GM06990 (cell line): ENCODE data around the gene HACD3.

Source experiments
- DNase-seq: peaks from one replicate; pipeline ENCODE4 v3.0.0-alpha.2; 2011; ENCODE audit not compliant: insufficient read length; ENCODE audit errors: extremely low read depth
- H3K27me3 ChIP-seq: replicated peaks from 2 replicates; pipeline ENCODE4 v1.6.0; 2011; ENCODE audit warnings: low read length; ENCODE audit not compliant: control insufficient read depth, insufficient read depth
- H3K36me3 ChIP-seq: 2 replicates; pipeline ENCODE4 v1.5.1; 2011; ENCODE audit warnings: low read length; ENCODE audit not compliant: control insufficient read depth, insufficient read depth
- H3K4me3 ChIP-seq: replicated peaks from 2 replicates; pipeline ENCODE4 v1.5.1; 2011; ENCODE audit warnings: low read depth, mild to moderate bottlenecking, control low read depth, low read length
- CTCF ChIP-seq: IDR thresholded peaks from 2 replicates; pipeline ENCODE4 v1.5.1; 2011; ENCODE audit warnings: low read length, control low read depth, mild to moderate bottlenecking, inconsistent platforms; ENCODE audit not compliant: insufficient read depth, poor library complexity, severe bottlenecking

The HACD3 gene

GRCh38 chr15:65512807-65513416, 17.4 kb upstream of the HACD3 start:
- TF ChIP-seq CTCF, result no peak

GRCh38 chr15:65516997-65517865, 13.0 kb upstream of the HACD3 start, which contains the start of gene DPP8:
TSS of gene DPP8 (minus strand) at chr15:65517689. CDS start at chr15:65512553, 5,136 bp downstream.
- TF ChIP-seq CTCF, result peak; percentile 98

More at GRCh38 chr15:65512807-65513416, 17.4 kb upstream of the HACD3 start:
- H3K36me3 ChIP-seq, result peaks cover 8% of the 10 kb centered on the region
- H3K4me3 ChIP-seq, result no peak overlapping the region
- DNase-seq, result no peak
- no peaks in the 10 kb centered on the region for H3K27me3 ChIP-seq

GRCh38 chr15:65517866-65518207, 12.4 kb upstream of the HACD3 start:
- no peak for TF ChIP-seq CTCF
- Histone ChIP-seq H3K27me3 (no peaks in the 10 kb centered on the region), H3K36me3 (no peaks in the 10 kb centered on the region; the same call in 1 of the 2 replicates), H3K4me3 (peak overlapping the region; percentile 86)
- no peak for DNase-seq

More at GRCh38 chr15:65516997-65517865, 13.0 kb upstream of the HACD3 start, which contains the start of gene DPP8:
- peak; percentile 95 for DNase-seq
- H3K36me3 ChIP-seq, result peaks cover under 1% of the 10 kb centered on the region
- H3K4me3 ChIP-seq, result peak within 1 kb of the TSS; percentile 86
- no peaks in the 10 kb centered on the region for H3K27me3 ChIP-seq

- Histone ChIP-seq H3K27me3 (no peaks in the 10 kb centered on the region), H3K36me3 (no peaks in the 10 kb centered on the region; the same call in 1 of the 2 replicates), H3K4me3 (no peak overlapping the region)
- no peak for DNase-seq
- TF ChIP-seq CTCF, result no peak
Observed at GRCh38 chr15:65518633-65519285, 11.5 kb upstream of the HACD3 start.

- no peak overlapping the region for H3K4me3 ChIP-seq
- no peaks in the 10 kb centered on the region for H3K27me3 ChIP-seq
- no peak for DNase-seq
- TF ChIP-seq CTCF, result no peak
- H3K36me3 ChIP-seq, result no peaks in the 10 kb centered on the region
Observed at GRCh38 chr15:65521350-65521749, 8.9 kb upstream of the HACD3 start.
